HepG2 (cell line): ENCODE measurements around the gene MLXIPL. TPM values are rescaled to one million over a fixed set of nuclear protein-coding genes. Genes with fewer than 3 reads are reported as not detected.

ENCODE experiments used
- FOXK2 ChIP-seq: fragments of 450-650 bp; IDR thresholded peaks from 2 replicates; pipeline ENCODE4 v1.6.1; 2016
- JARID2 ChIP-seq: sonication (generic); formaldehyde crosslinking; IDR thresholded peaks from 2 replicates; pipeline ENCODE4 v1.8.1; 2023; ENCODE audit warnings: missing genetic modification reagents, inconsistent platforms; ENCODE audit not compliant: insufficient replicate concordance
- PAWR ChIP-seq: sonication (generic); formaldehyde crosslinking; IDR thresholded peaks from 2 replicates; pipeline ENCODE4 v1.4.0; 2020; ENCODE audit warnings: missing genetic modification reagents, mild to moderate bottlenecking, borderline replicate concordance
- POLR2G ChIP-seq: fragments of 200-400 bp; formaldehyde crosslinking; IDR thresholded peaks from 2 replicates; pipeline ENCODE4 v1.6.1; 2018; ENCODE audit warnings: mild to moderate bottlenecking, low read depth, low read length, moderate library complexity
- RAD51 ChIP-seq: fragments of 450-650 bp; IDR thresholded peaks from 2 replicates; pipeline ENCODE4 v1.6.1; 2016; ENCODE audit warnings: borderline replicate concordance
- RELA ChIP-seq: sonication (generic); formaldehyde crosslinking; IDR thresholded peaks from 2 replicates; pipeline ENCODE4 v1.4.0; 2020; ENCODE audit warnings: missing genetic modification reagents
- SIN3A ChIP-seq: IDR thresholded peaks from 2 replicates; pipeline ENCODE4 v1.6.1; 2011; ENCODE audit warnings: low read depth, mild to moderate bottlenecking, control low read depth, low read length, borderline replicate concordance
- ZFP36 ChIP-seq: fragments of 150-350 bp; IDR thresholded peaks from 2 replicates; pipeline ENCODE4 v1.6.1; 2018; ENCODE audit warnings: borderline replicate concordance, low read length, low read depth; ENCODE audit not compliant: partially characterized antibody
- ZNF773 ChIP-seq: sonication (generic); formaldehyde crosslinking; IDR thresholded peaks from 2 replicates; pipeline ENCODE4 v1.4.0; 2020; ENCODE audit warnings: missing genetic modification reagents, borderline replicate concordance
- ZSCAN12 ChIP-seq: sonication (generic); formaldehyde crosslinking; IDR thresholded peaks from 2 replicates; pipeline ENCODE4 v1.9.0; 2021; ENCODE audit warnings: mild to moderate bottlenecking, missing genetic modification reagents
- polyA plus RNA-seq, 8 experiments: library from polyadenylated mRNA; depleted of rRNA in 3 of 8; stranded (reverse) in 7 of 8; unstranded in 1 of 8; fragments of >200 nt; fragmentation: Illumina TruSeq in 4 of 8; extraction: Trizol in 4 of 8; gene quantifications; 2 replicates each; pipeline versions ENCODE4 v1.2.1 to v1.2.3, GENCODE V29; 2011 to 2016; ENCODE audit warnings: low read depth in 4 of 8, missing spikeins in 1 of 8, mixed read lengths in 1 of 8; ENCODE audit not compliant: insufficient read depth in 1 of 8
- total RNA-seq, 5 experiments: library from RNA; depleted of rRNA; stranded (reverse); fragments of >200 nt; fragmentation: Illumina TruSeq; extraction: Trizol; gene quantifications; 2 replicates each; pipeline ENCODE4 v1.2.3, GENCODE V29; 2016; ENCODE audit warnings: low read depth in 1 of 5
- TF ChIP-seq, protein P1 (sequence below): sonication (generic); formaldehyde crosslinking; IDR thresholded peaks from 2 replicates; pipeline ENCODE4 v1.4.0; 2020; ENCODE audit warnings: missing genetic modification reagents
- TF ChIP-seq, protein P2 (sequence below), 2 experiments: sonication (generic) in 1 of 2; formaldehyde crosslinking in 1 of 2; IDR thresholded peaks; 2 replicates each; pipeline versions ENCODE4 v1.5.1 to v1.6.1; 2011 to 2020; ENCODE audit warnings: borderline replicate concordance in 1 of 2, low read depth in 1 of 2, low read length in 1 of 2, mild to moderate bottlenecking in 1 of 2, missing genetic modification reagents in 1 of 2, moderate library complexity in 1 of 2
- TF ChIP-seq, protein P3 (sequence below): sonication (generic); formaldehyde crosslinking; conservative IDR thresholded peaks from 2 replicates; pipeline ENCODE4 v1.5.0; 2020; ENCODE audit warnings: missing genetic modification reagents
- TF ChIP-seq, protein P4 (sequence below): sonication (generic); formaldehyde crosslinking; IDR thresholded peaks from 2 replicates; pipeline ENCODE4 v1.4.0; 2020; ENCODE audit warnings: mild to moderate bottlenecking, low read depth, missing genetic modification reagents

MLXIPL gene
- total and polyA plus RNA-seq, 2 of the 13 experiments (the other 11 are each of a cell fraction or from before 2014, with no cell fraction given): 51.6 to 60.1 TPM

DNA sequence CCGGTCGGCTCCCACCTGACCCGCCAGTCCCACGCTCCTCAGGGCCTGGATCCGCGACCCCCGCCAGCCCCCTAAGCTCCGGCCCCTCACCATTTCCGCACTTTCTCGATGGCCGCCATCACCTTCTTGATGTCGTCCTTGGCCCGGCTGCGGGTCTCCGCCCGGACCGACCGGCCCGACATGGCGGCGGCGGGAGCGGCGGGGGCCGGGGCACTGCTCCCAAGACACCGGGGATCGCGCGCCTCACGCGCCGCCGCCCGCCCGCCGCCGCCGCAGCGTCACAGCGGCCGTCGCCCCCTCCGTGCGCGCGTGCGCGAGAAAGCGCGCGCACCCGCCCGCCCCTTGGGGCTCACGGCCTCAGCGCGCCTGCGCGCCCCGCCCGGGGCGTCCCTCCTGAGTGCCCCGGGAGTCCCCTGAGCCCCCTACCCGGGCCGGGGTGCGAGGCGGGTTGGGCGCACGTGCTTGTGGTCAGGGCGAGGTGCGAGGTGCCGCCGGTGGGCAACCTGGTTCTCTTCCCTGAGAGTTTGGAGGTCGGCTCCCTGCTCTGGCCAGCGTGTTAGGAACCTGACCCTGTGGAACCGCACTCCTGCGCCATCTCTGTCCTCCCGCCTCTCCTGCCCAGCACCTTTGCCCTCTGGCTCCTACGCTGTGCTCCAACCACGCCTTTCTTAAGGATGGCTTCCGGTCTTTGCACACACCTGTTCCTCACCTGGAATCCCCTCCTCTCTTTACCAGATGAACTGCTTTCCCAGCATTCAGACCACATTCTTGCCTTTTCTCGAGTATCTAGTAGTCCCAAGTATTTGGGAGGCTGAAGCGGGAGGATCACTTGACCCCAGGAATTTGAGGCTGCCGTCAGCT is 66.7 kb downstream of the MLXIPL start, which contains the start of gene BCL7B (continued):
- no peak for TF ChIP-seq ZFP36
- TF ChIP-seq JARID2: no peak
- TF ChIP-seq ZNF773: peak; percentile 96; the same call in 1 of the 2 replicates
- peak; percentile 89; the same call in 1 of the 2 replicates for TF ChIP-seq ZSCAN12 (CRISPR knock-in tag)
- TF ChIP-seq POLR2G: peak; percentile 84
- no peak for TF ChIP-seq FOXK2
- TF ChIP-seq, protein P1, sequence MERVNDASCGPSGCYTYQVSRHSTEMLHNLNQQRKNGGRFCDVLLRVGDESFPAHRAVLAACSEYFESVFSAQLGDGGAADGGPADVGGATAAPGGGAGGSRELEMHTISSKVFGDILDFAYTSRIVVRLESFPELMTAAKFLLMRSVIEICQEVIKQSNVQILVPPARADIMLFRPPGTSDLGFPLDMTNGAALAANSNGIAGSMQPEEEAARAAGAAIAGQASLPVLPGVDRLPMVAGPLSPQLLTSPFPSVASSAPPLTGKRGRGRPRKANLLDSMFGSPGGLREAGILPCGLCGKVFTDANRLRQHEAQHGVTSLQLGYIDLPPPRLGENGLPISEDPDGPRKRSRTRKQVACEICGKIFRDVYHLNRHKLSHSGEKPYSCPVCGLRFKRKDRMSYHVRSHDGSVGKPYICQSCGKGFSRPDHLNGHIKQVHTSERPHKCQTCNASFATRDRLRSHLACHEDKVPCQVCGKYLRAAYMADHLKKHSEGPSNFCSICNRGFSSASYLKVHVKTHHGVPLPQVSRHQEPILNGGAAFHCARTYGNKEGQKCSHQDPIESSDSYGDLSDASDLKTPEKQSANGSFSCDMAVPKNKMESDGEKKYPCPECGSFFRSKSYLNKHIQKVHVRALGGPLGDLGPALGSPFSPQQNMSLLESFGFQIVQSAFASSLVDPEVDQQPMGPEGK: peak; percentile 85
- TF ChIP-seq RAD51: no peak
- TF ChIP-seq, protein P2, sequence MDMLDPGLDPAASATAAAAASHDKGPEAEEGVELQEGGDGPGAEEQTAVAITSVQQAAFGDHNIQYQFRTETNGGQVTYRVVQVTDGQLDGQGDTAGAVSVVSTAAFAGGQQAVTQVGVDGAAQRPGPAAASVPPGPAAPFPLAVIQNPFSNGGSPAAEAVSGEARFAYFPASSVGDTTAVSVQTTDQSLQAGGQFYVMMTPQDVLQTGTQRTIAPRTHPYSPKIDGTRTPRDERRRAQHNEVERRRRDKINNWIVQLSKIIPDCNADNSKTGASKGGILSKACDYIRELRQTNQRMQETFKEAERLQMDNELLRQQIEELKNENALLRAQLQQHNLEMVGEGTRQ (IDR thresholded peaks at IDR 0.05; ENCODE audit: low read depth, low read length): no peak
- TF ChIP-seq, protein P2 (CRISPR knock-in tag; IDR thresholded peaks at IDR 0.05; ENCODE audit: borderline replicate concordance): peak; percentile 22; the same call in 1 of the 2 replicates
- TF ChIP-seq, protein P3, sequence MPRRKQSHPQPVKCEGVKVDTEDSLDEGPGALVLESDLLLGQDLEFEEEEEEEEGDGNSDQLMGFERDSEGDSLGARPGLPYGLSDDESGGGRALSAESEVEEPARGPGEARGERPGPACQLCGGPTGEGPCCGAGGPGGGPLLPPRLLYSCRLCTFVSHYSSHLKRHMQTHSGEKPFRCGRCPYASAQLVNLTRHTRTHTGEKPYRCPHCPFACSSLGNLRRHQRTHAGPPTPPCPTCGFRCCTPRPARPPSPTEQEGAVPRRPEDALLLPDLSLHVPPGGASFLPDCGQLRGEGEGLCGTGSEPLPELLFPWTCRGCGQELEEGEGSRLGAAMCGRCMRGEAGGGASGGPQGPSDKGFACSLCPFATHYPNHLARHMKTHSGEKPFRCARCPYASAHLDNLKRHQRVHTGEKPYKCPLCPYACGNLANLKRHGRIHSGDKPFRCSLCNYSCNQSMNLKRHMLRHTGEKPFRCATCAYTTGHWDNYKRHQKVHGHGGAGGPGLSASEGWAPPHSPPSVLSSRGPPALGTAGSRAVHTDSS (CRISPR knock-in tag): no peak
- TF ChIP-seq SIN3A: no peak
- TF ChIP-seq PAWR (CRISPR knock-in tag): no peak
- TF ChIP-seq, protein P4, sequence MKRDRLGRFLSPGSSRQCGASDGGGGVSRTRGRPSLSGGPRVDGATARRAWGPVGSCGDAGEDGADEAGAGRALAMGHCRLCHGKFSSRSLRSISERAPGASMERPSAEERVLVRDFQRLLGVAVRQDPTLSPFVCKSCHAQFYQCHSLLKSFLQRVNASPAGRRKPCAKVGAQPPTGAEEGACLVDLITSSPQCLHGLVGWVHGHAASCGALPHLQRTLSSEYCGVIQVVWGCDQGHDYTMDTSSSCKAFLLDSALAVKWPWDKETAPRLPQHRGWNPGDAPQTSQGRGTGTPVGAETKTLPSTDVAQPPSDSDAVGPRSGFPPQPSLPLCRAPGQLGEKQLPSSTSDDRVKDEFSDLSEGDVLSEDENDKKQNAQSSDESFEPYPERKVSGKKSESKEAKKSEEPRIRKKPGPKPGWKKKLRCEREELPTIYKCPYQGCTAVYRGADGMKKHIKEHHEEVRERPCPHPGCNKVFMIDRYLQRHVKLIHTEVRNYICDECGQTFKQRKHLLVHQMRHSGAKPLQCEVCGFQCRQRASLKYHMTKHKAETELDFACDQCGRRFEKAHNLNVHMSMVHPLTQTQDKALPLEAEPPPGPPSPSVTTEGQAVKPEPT: peak; percentile 82; the same call in 1 of the 2 replicates
- no peak for TF ChIP-seq RELA (CRISPR knock-in tag)
